RKO (cell line): ENCODE measurements around the gene NXN.
"Not testable (repeated sequence)": the region's sequence is repeated elsewhere in the genome, so short reads cannot be mapped to it uniquely, and the experiment has no call there.

ENCODE experiments used
- DNase-seq: peaks from one replicate; pipeline ENCODE4 v3.0.0-alpha.2; 2016; ENCODE audit warnings: low spot score

The NXN gene

GRCh38 chr17:953767-954166 is 25.8 kb downstream of the NXN start:
- no peak for DNase-seq

- DNase-seq: not testable (repeated sequence)
Measured at GRCh38 chr17:952592-952991, 27.0 kb downstream of the NXN start.

DNA sequence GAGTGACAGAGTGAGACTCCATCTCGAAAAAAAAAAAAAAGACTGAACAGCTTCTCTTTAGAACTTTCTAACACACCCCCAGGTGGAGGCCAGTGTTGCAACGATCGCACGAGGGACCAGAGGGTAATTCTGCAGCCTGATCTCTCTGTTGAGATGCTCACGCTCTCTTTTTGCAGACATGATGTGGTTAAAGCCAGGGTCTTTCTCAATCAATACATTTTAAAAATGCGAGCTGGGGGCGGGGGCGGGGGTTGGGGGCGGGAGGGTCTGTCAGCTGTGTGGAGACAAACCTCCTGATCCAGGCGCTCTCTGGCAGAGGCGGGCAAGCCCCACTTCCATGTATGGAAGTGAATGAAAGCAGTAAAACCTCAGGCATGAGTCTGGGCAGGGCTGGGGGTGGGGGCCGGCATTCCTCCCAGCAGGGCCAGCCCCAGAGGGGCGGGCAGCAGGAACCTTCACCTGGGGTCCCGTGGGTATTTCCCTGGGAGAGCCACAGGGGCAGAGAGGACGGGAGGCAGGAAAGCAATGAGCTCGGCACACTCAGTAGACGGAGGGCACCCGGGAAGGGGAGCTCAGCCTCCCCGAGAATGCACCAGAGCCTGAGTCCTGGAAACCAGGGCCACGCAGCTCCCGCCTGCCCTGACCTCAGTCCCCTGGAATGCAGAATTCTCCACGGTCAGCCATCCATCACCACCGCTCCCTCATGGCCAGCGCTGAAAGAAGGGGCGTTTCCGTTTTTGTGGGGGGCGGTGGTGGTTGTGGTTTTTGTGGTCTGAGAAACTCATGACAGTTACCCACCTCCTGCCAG is 28.0 kb downstream of the NXN start:
- no peak for DNase-seq

GRCh38 chr17:949623-950303 is 29.8 kb downstream of the NXN start:
- DNase-seq: no peak

- DNase-seq: no peak
Measured at GRCh38 chr17:948284-948852, 31.2 kb downstream of the NXN start.

DNA sequence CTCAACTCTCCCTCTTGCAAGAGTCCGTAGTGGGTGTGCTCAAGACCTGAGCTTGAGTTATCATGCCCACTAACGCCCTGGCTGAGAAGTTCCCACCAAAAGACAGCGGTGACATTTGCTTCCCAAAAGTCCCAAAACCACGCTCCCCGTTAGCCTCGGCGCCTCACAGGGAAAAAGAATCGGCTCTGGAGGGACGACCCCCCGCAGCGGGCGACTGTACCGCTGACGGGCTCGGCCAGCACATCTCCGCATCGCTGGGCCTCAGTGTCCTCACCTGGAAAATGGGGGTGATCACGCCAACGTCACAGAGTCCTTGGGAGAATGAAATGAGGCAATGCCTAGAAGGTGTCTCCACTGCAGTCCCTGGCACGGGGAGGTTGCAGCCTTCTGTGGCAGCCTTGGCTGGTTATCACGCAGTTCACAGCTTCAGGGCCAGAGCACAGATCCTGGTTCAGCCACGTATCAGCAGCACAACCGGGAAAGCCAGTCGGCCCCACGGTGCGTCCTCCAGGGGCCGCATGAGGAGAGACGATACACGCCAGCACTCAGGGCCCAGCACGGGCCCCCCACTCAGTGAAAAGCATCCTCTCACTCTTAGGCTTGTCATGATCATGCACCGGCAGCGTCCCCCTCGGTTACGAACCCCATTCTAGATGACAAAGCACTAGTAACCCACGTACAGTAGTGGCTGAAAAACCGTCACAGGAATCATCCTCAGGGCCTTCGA is 32.9 kb downstream of the NXN start:
- DNase-seq: no peak

DNA sequence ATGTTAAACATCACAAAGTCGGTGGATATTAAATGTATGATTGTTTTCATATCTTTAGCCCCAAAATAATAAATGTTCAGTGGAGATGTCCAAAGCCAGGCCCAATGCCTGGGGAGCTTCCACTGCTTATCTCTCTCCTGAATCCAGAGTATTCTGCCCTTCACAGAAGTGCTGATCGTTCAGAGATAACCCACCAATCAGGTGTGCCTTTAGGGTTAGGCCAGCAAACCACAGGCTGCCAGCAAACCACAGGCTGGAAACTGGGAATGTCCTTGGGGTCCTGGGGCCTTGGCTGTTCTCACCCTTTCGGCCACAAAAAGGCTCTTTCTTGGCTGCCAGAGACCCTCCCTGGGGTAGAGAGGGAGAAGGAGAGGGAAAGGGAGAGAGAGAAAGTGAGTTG is 33.9 kb downstream of the NXN start:
- DNase-seq: no peak

DNA sequence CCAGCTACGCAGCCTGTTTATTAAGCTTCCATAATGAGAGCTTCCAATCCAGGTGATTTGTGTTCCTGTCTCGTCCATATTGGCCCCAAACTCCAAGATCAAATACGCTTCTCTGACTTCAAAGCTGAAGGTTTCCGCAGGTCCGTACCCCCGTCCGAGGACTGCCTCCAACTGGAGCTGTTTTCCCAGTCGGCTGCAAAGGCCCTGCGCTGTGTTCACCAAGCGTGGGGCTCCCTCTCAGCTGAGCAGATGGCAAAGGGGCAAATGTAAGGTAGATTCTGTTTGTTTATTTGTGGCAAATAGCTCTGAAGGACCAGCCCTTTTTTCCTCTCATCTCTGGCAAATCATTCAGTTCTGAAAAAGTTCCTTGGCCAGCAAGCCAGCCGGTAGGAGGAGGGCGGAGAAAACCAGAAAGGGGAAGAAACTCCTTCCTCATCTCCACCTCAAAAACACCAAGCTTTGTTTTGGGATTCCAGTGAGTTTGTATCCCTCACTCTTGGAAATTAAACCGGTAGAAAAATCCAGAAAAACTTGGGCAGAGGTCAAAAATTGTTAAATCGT is 35.2 kb downstream of the NXN start:
- DNase-seq: no peak

DNA sequence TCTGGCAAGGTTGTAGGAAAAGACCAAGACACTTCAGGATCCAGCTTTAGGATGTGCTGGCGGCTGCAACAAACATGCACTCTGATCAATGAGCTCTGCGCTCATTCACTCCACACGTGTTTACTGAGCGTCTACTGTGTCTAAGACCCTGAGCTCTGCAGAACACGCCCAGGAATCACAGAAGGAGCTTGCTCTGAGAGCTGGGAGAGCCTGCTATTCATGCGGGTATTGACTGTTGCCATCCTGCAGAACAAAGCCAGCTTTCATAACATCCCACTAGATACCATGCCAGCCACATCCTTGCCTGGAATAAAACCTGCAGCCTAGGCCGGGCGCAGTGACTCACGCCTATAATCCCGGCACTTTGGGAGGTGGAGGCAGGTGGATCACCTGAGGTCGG is 44.1 kb downstream of the NXN start:
- DNase-seq: no peak

- DNase-seq: peak; percentile 24
Measured at GRCh38 chr17:933312-934073, 46.1 kb downstream of the NXN start.

DNA sequence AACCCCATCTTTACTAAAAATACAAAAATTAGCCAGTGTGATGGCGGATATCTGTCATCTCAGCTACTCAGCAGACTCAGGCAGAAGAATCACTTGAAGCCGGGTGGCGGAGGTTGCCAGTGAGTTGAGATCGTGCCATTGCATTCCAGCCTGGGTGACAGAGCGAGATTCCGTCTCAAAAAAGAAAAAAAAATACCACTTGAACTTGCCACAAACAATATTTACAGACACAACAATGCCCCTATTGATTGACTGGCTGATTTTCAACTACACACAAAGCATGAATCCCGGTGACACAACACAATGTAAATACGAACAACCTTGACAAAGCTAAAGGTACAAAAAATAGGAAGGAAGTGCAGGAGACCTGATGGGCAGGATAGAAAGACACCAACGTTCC is 49.3 kb downstream of the NXN start:
- no peak for DNase-seq

DNA sequence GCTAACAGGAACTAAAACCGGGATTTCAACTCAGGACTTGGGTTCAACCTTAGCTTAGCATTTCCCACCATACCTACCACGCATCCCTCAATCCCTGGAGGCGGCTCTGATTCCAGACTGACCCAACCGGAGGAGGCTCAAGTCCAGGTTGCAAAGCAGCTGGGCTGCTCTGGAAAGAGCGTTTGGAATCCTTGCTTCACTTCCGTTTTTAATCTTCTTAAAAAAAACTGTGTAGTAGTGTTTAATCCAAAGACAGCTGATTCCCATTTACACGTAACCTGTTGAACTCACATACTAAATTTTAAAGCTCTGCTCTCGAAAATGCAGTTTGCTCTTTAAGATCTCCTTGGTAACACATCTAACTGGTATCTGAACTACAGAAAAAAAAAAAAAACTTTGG is 50.0 kb downstream of the NXN start:
- DNase-seq: no peak

- no peak for DNase-seq
Measured at GRCh38 chr17:927611-928461, 51.7 kb downstream of the NXN start.

GRCh38 chr17:925817-926216 is 53.8 kb downstream of the NXN start:
- no peak for DNase-seq

DNA sequence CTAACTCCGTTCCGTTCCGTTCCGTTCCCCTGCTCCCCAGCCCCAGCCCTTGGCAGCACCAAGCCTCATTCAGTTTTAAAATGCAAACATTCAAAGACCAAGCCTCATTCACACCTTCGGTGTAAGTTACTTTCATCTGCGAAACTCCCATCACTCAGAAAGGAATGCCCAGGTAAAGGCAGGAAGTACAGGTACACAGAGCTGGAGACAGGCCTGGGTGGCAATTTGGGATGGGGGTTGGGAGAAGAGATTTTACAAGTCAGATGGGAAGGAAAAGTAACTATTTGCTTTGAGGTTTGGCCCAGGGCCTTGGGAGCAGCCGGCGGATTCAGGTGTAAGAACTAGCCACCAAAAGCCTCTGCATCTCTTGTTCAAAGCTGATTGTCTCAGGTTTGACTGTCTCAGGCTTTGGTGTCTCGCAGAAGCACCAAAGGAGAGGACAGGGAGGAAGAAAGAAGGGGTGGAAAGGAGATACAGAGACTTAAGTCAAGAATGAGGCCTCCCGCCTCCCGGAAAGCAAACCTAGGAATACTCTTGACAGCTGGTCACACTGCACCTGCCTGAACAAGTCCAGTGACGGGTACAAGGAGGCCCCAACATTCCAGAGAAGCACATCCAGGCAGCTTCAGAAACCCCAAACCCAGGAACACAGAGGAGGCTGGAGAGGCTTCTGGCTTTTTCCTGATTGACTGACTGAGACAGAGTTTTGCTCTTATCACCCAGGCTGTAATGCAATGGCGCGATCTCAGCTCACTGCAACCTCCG is 54.7 kb downstream of the NXN start:
- no peak for DNase-seq

GRCh38 chr17:924306-924705 is 55.3 kb downstream of the NXN start:
- not testable (repeated sequence) for DNase-seq

- no peak for DNase-seq
Measured at GRCh38 chr17:923633-924032, 55.9 kb downstream of the NXN start.

- no peak for DNase-seq
Measured at GRCh38 chr17:921161-921560, 58.4 kb downstream of the NXN start.

- DNase-seq: no peak
Measured at GRCh38 chr17:920190-920589, 59.4 kb downstream of the NXN start.
